GM12878 (cell line): ENCODE data around the gene METRN. TPM values are rescaled to one million over a fixed set of nuclear protein-coding genes. Genes with fewer than 3 reads are reported as not detected.

Source experiments
- ATAC-seq: fragments of 200-7000 bp; cut with Tn5 transposase; 3 replicates; pipeline ENCODE4 v1.9.1; 2020; ENCODE audit warnings: mild to moderate bottlenecking, moderate library complexity
- BruUV-seq: library from RNA; stranded (reverse); fragments of 400-500 nt; replicated peaks from 2 replicates; lab custom pipeline; 2021; lab: Mats Ljungman, UMichigan
- CTCF ChIA-PET: fragments of 300-600 bp; sonication (Branson Sonifier 250); formaldehyde crosslinking; extraction: SDS; loops from one replicate; lab custom pipeline; 2021; ENCODE audit warnings: inconsistent platforms; lab: Yijun Ruan, JAX
- POLR2A ChIA-PET: fragments of 350-600 bp; formaldehyde crosslinking; extraction: SDS; loops from one replicate; lab custom pipeline; 2021; ENCODE audit warnings: inconsistent platforms; lab: Charles Lee
- RAD21 ChIA-PET: fragments of 300-600 bp; sonication (Branson Sonifier 250); formaldehyde crosslinking; loops from one replicate; lab custom pipeline; 2023; ENCODE audit warnings: antibody characterized with exemption; ENCODE audit not compliant: unreplicated experiment; lab: Charles Lee
- SMC1A ChIA-PET: fragments of 300-600 bp; sonication (Branson Sonifier 250); formaldehyde crosslinking; loops from one replicate; lab custom pipeline; 2023; ENCODE audit not compliant: unreplicated experiment, uncharacterized antibody; lab: Charles Lee
- DNase-seq: peaks from one replicate; pipeline ENCODE4 v3.0.0-alpha.2; 2011; ENCODE audit warnings: low read depth, low spot score
- FAIRE-seq: peaks from 3 replicates; lab custom pipeline; 2011; peaks lifted over from hg19 to GRCh38; lab: Jason Lieb, UNC
- H2AFZ ChIP-seq: 2 replicates; pipeline ENCODE4 v1.6.0; 2011; ENCODE audit warnings: low read depth, low read length, control low read depth; ENCODE audit not compliant: control insufficient read depth
- H3K27ac ChIP-seq: 2 replicates; pipeline ENCODE4 v1.5.1; 2011; ENCODE audit warnings: control low read depth; ENCODE audit not compliant: control insufficient read depth, insufficient read depth
- H3K27me3 ChIP-seq, 2 experiments: replicated peaks in 1 of 2; 2 replicates each; pipeline versions ENCODE4 v1.6.0 to v1.6.1; 2011; ENCODE audit warnings: low read length in 1 of 2; ENCODE audit not compliant: control insufficient read depth in 2 of 2, insufficient read depth in 2 of 2
- H3K36me3 ChIP-seq, 2 experiments: 2 replicates each; pipeline ENCODE4 v1.5.1; 2011; ENCODE audit warnings: low read length in 1 of 2; ENCODE audit not compliant: control insufficient read depth in 2 of 2, insufficient read depth in 2 of 2
- H3K4me1 ChIP-seq: 2 replicates; pipeline ENCODE4 v1.6.1; 2011; ENCODE audit warnings: mild to moderate bottlenecking, low read length, moderate library complexity, mixed read lengths; ENCODE audit not compliant: control insufficient read depth, insufficient read depth
- H3K4me2 ChIP-seq: 2 replicates; pipeline ENCODE4 v1.6.0; 2011; ENCODE audit warnings: control low read depth; ENCODE audit not compliant: control insufficient read depth, insufficient read depth
- H3K4me3 ChIP-seq: fragments of 200-600 bp; sonication (generic); 2 replicates; pipeline ENCODE4 v1.5.1; 2016
- H3K79me2 ChIP-seq: 2 replicates; pipeline ENCODE4 v1.6.0; 2011; ENCODE audit warnings: low read length; ENCODE audit not compliant: control insufficient read depth, insufficient read depth
- H3K9ac ChIP-seq: 2 replicates; pipeline ENCODE4 v1.8.0; 2011; ENCODE audit warnings: low read length, control low read depth, mixed read lengths; ENCODE audit not compliant: control insufficient read depth, insufficient read depth
- H3K9me3 ChIP-seq: replicated peaks from 3 replicates; pipeline ENCODE4 v1.5.1; 2011; ENCODE audit warnings: mild to moderate bottlenecking, low read length; ENCODE audit not compliant: control insufficient read depth, insufficient read depth
- H4K20me1 ChIP-seq: 2 replicates; pipeline ENCODE4 v1.6.0; 2011; ENCODE audit not compliant: control insufficient read depth, insufficient read depth
- BACH1 ChIP-seq: fragments of 450-650 bp; IDR thresholded peaks from 2 replicates; pipeline ENCODE4 v1.6.1; 2017; ENCODE audit warnings: mild to moderate bottlenecking, borderline replicate concordance
- BCLAF1 ChIP-seq: fragments of 450-650 bp; IDR thresholded peaks from 2 replicates; pipeline ENCODE4 v1.6.1; 2017; ENCODE audit warnings: antibody characterized with exemption, mild to moderate bottlenecking, moderate library complexity
- KLF5 ChIP-seq: fragments of 450-650 bp; IDR thresholded peaks from 2 replicates; pipeline ENCODE4 v1.6.1; 2014; ENCODE audit warnings: mild to moderate bottlenecking; ENCODE audit not compliant: partially characterized antibody
- PAX5 ChIP-seq: IDR thresholded peaks from 2 replicates; pipeline ENCODE4 v1.6.1; 2011; ENCODE audit warnings: low read depth, low read length, borderline replicate concordance
- RFX5 ChIP-seq: IDR thresholded peaks from 2 replicates; pipeline ENCODE4 v1.6.1; 2011; ENCODE audit warnings: low read depth, low read length, improper control_type of control experiment
- ZNF207 ChIP-seq: fragments of 450-650 bp; IDR thresholded peaks from 2 replicates; pipeline ENCODE4 v1.6.1; 2014; ENCODE audit warnings: antibody characterized with exemption, mild to moderate bottlenecking, borderline replicate concordance
- ZNF24 ChIP-seq: fragments of 450-650 bp; IDR thresholded peaks from 2 replicates; pipeline ENCODE4 v1.6.1; 2017; ENCODE audit warnings: antibody characterized with exemption, mild to moderate bottlenecking
- ZNF384 ChIP-seq: IDR thresholded peaks from 2 replicates; pipeline ENCODE4 v1.6.1; 2012; ENCODE audit warnings: low read depth, mild to moderate bottlenecking, low read length, improper control_type of control experiment, borderline replicate concordance
- whole genome bisulfite sequencing: methylation state at CpG from one replicate; pipeline ENCODE4 v1.1.6; 2016; ENCODE audit warnings: low lambda C conversion rate; ENCODE audit not compliant: insufficient replicate concordance, insufficient coverage; ENCODE audit errors: missing lambda C conversion rate; 5-methylcytosine and 5-hydroxymethylcytosine counted together
- in situ Hi-C: fragments of 300-500 bp; cut with MboI; formaldehyde crosslinking; loops from 9 replicates; pipeline ENCODE4 v1.14.3; 2018; ENCODE audit warnings: mixed read lengths
- intact Hi-C: fragments of 100-400 bp; cut with micrococcal nuclease; formaldehyde crosslinking; loops from one replicate; pipeline ENCODE4 v1.14.2; 2022; ENCODE audit not compliant: unreplicated experiment
- polyA plus RNA-seq, 11 experiments: library from polyadenylated mRNA; depleted of rRNA in 4 of 11; unstranded in 6 of 11; stranded (reverse) in 5 of 11; fragments of >200 nt; fragmentation: Nextera tagmentation in 4 of 11; fragmentation: Illumina TruSeq in 1 of 11; extraction: Ambion mirVana in 4 of 11; extraction: Trizol in 1 of 11; gene quantifications; 1 replicate in 1 of 11; 2 replicates in 10 of 11; pipeline versions ENCODE4 v1.2.1 to v1.2.3, GENCODE V29; 2011 to 2016; ENCODE audit warnings: inconsistent platforms in 2 of 11, missing spikeins in 2 of 11, low read depth in 1 of 11
- total RNA-seq, 4 experiments: library from RNA; depleted of rRNA in 3 of 4; stranded (reverse); fragments of >200 nt in 3 of 4; fragmentation: Illumina TruSeq in 1 of 4; extraction: Trizol in 1 of 4; gene quantifications; 2 replicates each; pipeline versions ENCODE4 v1.2.1 to v1.2.3, GENCODE V29; 2013 to 2021

METRN gene
- total and polyA plus RNA-seq, 10 of the 15 experiments (the other 5 are each of a cell fraction or from before 2014, with no cell fraction given), result 0.11 to 12.8 (median 1.1) TPM; not detected in 1

- no peak within 1 kb of the TSS for H2AFZ ChIP-seq
- POLR2A ChIA-PET, result no interaction called here
- intact Hi-C loops (no loop called here), in situ Hi-C loops (no loop called here)
- no peaks in the 10 kb centered on the region for H3K9me3 ChIP-seq
- H3K27ac ChIP-seq, result no peak within 1 kb of the TSS
- CTCF ChIA-PET, result no interaction called here
- no peak within 1 kb of the TSS for H3K4me3 ChIP-seq
- H4K20me1 ChIP-seq, result no peaks in the 10 kb centered on the region
- no TSS peak for BruUV-seq
- no peak within 1 kb of the TSS for H3K9ac ChIP-seq
- RAD21 ChIA-PET, result no interaction called here
- ATAC-seq (no peak), DNase-seq (no peak), FAIRE-seq (no peak)
- WGBS, result 18% methylated on average over 33 of the region's 115 CpGs
- peaks cover 0 to 11% of the 10 kb centered on the region in 2 experiments; a peak in 2 of 4 replicates for H3K27me3 ChIP-seq
- TF ChIP-seq BCLAF1, result no peak
- TF ChIP-seq ZNF384, result no peak
- no peak for TF ChIP-seq RFX5
- TF ChIP-seq ZNF24, result no peak
- TF ChIP-seq KLF5, result no peak
- TF ChIP-seq PAX5, result no peak
- no peak for TF ChIP-seq ZNF207
- no peak for TF ChIP-seq BACH1
- SMC1A ChIA-PET, result no interaction called here
- H3K4me1 ChIP-seq, result no peaks in the 10 kb centered on the region
- H3K79me2 ChIP-seq, result no peaks in the 10 kb centered on the region
- no peaks in the 10 kb centered on the region for H3K36me3 ChIP-seq
- H3K4me2 ChIP-seq, result no peak within 1 kb of the TSS
These were observed 9.3 kb upstream of the METRN start, which contains the start of gene FBXL16 for GRCh38 chr16:705431-706188. Gene FBXL16 (minus strand): TSS chr16:705801. CDS start chr16:697405, 8,396 bp downstream.
